Stimulated activated CD4-positive, alpha-beta T cell treated with anti-CD3 and anti-CD28 coated beads, Interleukin-15, amount 100 ng/mL, for 24 hours (primary cell): ENCODE results near the gene C1QTNF5.
A peak's percentile ranks its signal among the peaks of the same experiment; 100 is the strongest.

Source experiments
- DNase-seq: peaks from one replicate; pipeline ENCODE4 v3.0.0-alpha.2; 2020

C1QTNF5 gene

GRCh38 chr11:119336744-119337469 is 3.8 kb downstream of the C1QTNF5 start:
- no peak for DNase-seq

DNA sequence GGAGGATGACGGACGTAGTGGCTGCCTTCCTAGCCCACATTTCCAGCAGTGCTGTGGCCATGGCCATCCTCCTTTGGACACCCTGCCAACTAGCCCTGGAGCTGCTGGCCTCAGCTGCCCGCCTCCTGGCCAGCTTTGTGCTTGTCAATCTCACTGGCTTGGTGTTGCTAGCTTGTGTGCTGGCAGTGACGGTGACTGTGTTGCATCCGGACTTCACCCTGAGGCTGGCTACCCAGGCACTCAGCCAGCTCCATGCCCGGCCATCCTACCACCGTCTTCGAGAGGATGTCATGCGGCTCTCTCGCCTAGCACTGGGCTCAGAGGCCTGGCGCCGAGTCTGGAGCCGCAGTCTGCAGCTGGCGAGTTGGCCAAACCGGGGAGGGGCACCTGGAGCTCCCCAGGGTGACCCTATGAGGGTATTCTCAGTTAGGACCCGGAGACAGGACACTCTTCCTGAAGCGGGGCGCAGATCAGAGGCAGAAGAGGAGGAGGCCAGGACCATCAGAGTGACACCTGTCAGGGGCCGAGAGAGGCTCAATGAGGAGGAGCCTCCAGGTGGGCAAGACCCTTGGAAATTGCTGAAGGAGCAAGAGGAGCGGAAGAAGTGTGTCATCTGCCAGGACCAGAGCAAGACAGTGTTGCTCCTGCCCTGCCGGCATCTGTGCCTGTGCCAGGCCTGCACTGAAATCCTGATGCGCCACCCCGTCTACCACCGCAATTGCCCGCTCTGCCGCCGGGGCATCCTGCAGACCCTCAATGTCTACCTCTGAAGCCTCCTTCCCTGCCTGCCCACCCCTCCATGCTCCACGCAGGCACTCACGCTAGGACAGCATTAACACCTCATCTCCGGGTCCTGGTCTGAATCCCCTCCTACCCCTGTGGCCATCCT is 4.8 kb downstream of the C1QTNF5 start:
- DNase-seq, result no peak

- no peak for DNase-seq
Measured at GRCh38 chr11:119335091-119335654, 5.5 kb downstream of the C1QTNF5 start.

GRCh38 chr11:119334174-119334930 is 6.3 kb downstream of the C1QTNF5 start, which contains the start of gene RNF26:
RNF26 (plus strand) TSS chr11:119334527; CDS start chr11:119335123, 596 bp downstream.
- DNase-seq, result peak; percentile 95

- no peak for DNase-seq
Measured at GRCh38 chr11:119332111-119332765, 8.4 kb downstream of the C1QTNF5 start.

- no peak for DNase-seq
Measured at GRCh38 chr11:119330237-119330636, 10.4 kb downstream of the C1QTNF5 start.

GRCh38 chr11:119329320-119329719 is 11.4 kb downstream of the C1QTNF5 start:
- no peak for DNase-seq

- DNase-seq, result no peak
Measured at GRCh38 chr11:119324189-119324588, 16.5 kb downstream of the C1QTNF5 start.

GRCh38 chr11:119323532-119324033 is 17.1 kb downstream of the C1QTNF5 start:
- peak; percentile 87 for DNase-seq

GRCh38 chr11:119322921-119323531 is 17.7 kb downstream of the C1QTNF5 start:
- DNase-seq, result no peak

DNA sequence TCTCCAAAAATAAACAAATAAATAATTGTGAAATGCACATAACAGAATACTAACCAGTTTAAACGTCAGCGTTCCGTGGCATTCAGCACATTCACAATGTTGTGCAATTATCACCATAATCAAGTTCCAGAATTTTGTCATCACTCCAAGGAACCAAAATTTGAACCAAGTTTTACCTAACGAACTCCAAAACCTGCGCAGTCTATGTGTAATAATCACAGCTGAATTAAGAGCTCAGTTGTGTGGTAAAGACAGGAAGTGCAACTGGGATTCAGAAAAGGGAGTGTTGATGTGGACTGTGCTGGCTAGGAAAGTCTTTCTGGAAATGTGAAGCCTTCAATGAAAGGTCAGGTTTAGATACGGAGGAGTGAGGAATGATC is 18.3 kb downstream of the C1QTNF5 start:
- no peak for DNase-seq

DNA sequence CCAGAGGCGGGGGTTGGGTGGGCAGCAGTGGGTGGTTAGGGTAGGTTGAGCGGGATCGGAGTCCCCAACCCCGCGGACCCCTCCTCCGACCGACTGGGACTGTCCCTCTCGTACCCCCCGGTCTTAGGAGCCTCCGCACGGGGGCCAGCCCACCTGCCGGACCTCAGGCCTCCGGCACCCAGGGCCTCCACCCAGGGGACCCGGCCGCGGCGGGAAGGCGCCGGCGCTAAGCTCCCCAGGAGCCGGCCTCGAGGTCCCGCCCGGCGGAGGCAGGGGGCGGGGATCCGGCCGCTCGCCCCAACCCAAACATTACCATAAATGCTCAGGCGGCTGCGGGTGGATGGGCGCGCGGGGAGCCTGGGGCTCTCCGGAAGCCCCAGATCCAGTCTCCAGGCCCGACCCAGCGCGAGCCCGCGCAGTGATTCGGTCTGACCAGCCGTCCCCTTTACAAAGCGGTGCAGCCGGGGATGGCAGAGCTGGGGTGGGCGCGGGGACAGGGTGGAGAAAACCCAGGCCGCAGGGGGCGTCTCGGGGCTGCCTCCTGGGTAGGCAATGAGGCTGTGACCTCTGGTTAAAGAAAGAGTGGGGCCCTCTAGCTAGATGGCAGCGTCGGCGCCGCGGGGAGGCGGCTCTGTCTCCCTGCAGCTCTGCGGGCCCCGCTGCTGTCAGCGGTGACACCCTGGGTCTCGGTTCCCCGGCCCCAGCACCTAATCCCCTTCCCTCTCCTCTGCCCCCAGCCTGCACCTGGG is 19.7 kb downstream of the C1QTNF5 start:
- peak; percentile 73 for DNase-seq

DNA sequence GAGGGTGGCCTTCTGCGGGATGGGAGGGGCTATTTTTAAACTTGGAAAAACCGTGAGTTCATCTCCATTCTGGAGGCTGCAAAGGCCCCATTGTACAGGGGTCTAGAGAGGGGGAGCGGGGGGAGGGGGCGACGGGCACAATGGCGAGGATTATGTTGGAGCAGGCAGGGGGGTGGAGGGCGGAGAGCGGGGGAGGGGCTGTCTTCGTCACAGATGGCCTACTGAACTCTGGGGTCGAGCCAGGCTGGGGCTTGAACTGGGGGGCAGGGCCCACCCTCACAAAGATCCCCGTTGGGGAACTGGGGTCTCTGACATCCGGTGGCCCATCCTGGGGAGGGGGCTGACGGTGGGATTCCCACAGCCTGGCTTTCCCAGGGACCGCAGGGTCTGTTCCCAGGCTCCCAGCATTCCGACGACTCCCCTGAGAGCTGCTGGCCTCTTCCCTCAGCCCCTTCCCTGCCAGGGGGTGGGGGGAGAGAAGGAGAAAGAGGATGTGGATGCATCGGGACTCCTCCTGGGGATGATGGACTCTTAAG is 20.4 kb downstream of the C1QTNF5 start:
- DNase-seq, result no peak

DNA sequence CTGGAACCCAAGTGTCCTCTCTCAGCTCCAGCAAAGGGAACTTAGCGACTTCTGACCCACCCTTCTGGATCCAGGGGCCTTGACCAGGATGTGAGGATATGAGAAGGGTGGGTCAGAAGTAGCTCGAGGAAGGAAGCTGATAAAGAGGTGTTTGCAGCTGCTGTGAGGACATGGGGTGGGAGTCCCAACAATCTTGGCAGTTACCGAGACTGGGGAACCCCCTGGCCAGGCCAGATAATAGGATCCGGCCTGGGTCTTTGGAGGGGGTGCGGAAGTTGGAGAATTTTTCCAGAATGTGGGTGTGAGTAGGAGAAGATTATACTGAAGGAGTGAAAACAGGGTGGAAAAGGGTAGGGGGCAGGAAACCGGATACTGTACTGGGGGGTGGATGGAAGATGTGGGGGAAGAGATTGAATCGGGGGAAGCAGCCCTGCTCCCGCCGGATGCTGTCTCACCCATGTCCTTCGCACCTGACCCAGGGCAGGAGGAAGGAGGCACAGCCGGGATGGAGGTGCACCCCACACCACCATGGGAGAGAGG is 20.9 kb downstream of the C1QTNF5 start:
- no peak for DNase-seq

DNA sequence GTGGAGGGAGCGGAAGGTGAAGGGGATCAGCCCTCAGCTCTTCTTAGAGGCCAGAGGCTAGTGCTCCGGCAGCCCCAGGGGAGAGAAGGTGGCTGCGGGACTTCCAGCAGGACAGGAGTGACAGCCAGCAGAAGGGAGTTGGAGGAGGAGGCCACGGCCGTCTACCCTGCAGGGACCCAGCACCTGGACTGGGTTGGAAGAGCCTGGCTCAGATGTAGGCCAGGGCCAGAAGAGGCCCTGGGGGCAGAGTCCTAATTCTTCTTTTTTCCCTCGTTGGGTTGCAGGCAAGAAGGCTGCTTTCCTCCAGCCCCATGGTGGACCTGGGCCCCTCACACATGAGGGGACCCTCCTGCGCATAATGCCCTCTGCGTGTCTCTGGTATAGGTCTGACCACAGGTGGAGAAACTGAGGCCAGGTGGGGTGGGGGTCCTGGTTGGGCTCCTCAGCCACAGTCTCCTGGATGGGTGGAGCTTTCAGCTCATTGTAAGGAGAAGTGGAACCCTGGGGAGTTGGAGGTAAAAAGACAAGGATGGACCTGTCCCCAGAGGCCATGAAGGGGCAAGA is 21.5 kb downstream of the C1QTNF5 start:
- DNase-seq, result no peak

DNA sequence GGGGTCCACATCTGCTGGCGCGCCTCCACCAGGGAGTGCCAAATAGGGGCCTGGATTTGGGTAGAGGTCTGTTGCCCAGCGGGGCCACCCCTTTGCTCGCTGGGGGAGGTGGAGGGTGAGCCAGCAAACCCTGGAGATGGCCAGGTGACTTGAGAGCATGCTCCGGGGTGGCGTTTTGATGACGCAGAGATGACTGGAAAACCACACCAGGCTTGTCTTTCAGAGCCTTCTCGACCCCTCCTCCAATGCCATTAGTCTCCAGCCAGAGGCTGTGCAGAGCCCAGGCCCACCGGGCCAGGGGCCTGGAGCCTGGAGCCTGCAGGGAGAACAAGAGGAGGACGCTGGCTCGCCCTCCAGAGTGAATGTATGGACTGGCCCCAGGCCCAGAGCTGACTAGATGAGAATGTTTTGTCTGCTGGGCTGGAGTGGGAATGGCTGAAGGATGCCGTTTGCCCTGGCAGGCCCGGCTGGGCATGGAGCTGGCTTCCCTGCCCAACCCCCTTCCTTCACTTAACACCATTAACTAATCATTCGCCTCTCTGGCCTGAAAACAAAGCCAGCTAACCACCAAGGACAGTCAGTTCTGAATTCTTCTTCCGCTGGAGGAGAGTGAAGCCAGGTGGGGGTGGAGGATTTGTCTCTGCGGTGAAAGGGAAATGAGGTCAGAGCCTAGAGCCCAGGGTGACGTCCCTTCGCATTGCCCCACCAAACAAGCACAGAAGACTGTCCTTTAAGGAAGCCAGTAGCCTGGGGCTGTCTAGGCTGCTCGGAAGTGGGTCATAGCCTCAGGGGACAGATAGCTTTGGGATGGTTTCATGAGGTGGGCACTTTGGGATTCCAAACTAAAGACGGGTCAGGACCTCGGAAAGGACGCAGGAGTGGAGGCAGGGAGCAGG is 22.2 kb downstream of the C1QTNF5 start:
- DNase-seq, result no peak

DNA sequence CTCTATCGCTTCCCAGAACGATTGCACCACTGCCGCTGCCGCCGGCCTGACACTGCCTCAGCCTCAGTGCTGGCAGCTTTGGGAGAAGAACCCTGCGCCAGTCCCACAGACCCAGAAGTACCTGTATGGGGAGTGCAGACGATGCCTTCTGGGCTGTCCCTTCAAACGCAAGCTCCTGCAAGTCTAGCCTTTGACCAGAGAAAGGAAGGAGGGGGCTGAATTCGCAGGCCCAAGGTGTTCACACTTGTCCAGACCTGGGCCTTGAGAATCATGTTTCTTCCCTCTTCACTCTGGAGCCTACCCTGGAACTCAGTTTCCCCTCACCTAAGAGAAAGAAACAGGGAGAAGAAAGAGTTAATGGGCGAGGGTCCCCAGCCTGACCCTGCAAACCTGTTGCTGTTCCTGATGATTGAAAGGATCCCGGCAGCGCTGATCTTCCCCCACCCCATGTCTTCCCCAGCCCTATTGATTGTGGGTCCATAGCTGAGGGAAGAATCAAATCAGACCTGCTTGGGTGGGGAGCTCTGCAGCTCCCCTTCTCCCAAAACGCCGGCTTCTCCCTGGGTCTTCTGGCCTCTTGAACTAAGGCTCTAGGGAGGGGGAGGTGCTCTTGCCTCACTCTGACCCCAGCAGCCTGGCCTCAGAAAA is 23.0 kb downstream of the C1QTNF5 start:
- DNase-seq, result no peak
